ENCODE measurements around the gene BOLA2B.
"Not testable (repeated sequence)": the region's sequence is repeated elsewhere in the genome, so short reads cannot be mapped to it uniquely, and the experiment has no call there.

Gene BOLA2B

DNA sequence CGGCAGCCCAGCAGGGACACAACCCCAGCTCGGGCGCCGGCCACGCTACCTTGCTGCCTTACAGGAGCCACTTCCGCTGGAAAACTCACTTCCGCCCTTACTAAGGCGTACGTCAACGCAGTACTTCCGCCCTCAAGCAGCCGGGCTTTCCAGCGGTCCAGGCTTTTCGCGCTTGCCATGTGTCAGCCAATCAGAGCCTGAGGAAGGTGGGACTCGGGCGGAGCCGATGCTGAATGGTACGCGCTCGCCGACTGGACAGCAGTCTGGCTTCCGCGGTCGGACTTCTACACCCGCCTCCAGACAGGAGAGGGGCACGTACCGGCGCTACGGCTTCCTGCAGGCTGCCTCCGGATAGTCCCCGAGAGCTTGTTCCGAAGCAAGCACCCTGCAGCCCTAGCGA lies at the start of gene BOLA2B, which contains the start of gene SLX1A:
Gene BOLA2B (minus strand): TSS at position 52 of the 400 bp plus-strand sequence. CDS start 71 bp downstream, outside the sequence.
Gene SLX1A (plus strand): TSS at position 261 of the 400 bp plus-strand sequence. CDS start 210 bp downstream, outside the sequence.
- DNase-seq (ENCODE audit: low read depth), result not testable (repeated sequence)

DNA sequence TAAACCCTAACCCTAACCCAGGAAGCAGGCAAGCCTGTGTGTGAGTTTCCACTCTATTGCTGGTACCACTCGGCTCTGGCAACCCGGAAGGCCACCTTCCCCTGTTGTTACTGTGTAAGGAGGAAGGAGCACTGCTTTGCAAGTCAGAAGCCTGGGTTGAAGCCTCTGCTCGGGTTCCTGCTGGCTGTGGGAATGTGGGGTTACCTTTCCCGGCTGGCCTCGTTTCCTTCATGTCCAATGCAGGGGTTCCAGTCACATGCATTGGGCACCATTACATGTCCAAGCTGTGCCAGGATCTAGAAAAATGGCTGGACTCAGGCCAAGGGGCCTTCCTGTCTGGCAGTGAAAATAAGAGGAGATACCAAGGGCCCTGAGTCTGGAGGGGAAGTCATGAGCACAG lies 23.6 kb upstream of the BOLA2B start:
- not testable (repeated sequence) for DNase-seq (ENCODE audit: low read depth)

DNA sequence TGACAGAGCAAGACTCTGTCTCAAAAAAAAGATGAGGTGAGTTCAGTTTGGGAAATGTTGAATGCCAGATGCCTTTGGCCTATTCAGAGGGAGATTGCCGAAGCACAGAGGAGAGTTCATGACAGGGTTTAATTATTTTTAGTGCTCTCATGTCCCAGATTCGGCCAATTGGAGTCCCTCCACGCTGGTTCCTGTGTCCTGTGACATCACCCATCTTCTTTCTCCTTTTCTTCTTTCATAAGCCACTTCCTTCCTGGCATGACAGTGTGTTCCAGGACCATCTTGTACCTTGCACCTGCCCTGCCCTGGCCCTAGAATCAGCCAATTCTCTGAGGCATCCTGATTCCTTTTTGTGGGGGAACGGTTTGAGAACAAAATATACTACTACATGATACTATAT lies 17.9 kb upstream of the BOLA2B start:
- not testable (repeated sequence) for DNase-seq (ENCODE audit: low read depth)

DNA sequence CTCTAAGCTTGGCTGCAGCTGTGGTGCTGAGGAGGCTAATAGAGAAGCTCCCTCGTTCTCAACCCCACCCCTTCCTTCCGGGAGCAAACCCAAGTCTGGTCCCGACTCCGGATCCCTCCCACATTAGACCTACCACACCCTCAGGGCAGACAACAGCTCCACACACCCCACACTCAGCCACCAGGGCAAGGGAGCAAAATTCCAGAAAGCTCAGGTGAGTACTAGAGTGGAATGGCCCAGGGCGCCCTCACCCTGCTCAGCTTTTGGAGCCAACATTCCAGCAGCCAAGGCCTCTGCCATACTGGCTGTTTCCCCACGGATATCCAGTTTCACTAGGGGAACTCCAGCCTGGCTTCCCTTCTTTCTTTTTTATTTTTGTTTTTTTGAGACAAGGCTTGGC lies 15.6 kb upstream of the BOLA2B start:
- not testable (repeated sequence) for DNase-seq (ENCODE audit: low read depth)

DNA sequence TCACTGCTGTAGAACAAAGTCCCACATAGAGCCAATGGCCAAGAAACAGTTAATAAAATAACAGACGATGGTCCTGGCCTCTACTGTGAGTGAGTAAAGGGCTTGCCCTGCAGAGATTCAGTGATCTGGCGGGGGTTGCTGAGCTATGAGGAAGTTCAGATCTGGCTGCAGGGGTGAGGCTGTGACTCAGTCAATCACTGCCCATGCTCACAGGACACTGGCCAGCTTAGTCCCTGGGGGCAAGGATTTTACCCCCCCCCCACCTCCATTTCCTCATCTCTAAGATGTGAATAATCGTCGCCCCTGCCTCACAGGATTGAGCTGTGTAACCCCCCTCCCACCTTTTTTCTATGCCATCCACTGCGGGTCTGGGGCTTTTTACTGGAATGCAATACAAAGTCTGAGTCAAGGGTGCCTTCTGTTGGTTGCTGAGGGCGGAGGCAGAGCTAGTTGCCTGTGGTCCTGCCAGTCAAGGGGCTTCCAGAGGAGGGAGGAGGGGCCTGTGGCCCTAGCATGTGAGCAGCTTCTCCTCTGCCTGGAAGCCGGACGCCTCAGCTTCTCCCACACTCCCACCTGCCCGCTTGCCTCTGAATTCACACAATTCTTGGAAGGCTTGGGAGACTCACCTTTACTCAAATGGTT lies 13.7 kb upstream of the BOLA2B start:
- DNase-seq (ENCODE audit: low read depth), result not testable (repeated sequence)

DNA sequence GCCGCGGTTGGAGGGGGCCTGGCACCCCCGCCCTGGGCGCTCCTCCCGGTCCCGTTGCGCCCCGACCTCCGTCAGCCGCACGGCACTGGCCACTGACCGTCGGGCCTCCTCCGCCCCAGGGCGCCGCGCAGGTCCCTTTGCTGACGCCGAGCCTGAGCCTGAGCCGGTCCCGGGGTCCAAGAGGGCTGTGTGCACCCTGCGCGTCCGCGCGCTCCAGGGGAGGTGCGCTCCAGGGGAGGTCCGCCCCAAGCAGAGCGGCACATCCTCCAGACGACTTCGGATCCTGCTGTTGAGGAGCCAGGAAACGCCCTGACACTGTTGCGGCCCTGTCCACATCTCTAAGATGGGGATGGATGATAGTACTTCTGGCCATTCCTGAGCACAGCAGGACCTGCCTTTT lies 12.8 kb upstream of the BOLA2B start:
- DNase-seq (ENCODE audit: low read depth), result not testable (repeated sequence)

DNA sequence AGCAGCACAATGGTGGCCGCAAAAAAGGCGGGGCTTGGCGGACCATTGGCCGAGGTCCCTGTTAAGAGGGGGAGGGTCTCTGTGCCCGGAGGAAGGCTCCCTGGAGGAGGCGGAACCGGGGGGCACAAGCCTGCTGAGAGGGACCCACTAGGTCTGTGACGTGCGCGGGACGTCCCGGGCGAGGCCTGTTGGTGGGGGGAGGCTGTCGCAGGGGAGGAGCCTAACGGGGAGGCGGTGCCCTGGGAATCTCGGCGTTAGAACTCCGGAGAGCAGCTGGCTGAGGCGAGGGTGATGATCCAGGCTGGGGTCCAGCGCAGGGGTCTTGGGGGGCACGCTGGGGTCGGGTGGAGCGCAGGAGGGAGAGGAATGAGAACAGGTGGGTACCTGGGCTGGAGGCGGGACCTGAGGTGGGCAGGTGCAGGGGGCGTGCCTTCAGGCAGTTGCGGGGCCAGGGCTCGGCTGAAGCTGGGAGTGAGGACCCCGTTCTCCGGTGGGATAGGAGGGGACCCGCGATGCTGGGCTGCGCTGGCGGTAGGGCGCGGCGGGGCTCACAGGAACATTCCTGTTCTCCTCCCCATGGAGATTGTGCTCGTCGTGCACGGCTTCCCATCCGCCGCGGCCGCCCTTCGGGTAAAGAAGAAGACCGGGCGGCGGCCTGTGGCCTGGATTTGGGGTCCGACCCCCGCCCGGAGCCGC lies 12.2 kb upstream of the BOLA2B start:
- DNase-seq (ENCODE audit: low read depth), result not testable (repeated sequence)

DNA sequence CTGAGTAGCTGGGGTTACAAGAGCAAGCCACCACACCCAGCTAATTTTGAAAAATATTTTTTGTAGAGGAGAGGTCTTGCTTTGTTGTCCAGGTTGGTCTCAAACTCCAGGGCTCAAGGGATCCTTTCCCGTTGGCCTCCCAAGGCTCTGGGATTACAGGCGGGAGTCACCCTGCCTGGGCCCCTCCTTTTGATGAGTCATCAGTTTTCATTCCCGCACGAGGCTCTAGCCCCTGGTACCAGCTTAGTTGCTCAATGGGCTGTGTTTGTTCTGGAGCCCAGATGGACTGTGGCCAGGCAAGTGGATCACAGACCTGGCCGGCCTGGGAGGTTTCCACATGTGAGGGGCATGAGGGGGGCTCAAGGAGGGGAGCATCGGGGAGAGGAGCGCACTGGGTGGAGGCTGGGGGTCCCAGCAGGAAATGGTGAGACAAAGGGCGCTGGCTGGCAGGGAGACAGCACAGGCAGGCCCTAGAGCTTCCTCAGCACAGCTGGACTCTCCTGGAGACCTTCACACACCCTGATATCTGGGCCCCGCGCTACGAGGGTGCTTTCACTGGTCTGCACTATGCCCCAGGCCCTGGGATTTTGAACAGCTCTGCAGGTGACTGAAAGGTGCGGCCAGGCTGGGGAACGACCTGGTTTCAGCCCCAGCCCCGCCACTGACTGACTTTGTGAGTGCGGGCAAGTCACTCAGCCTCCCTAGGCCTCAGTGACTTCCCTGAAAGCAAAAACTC lies 6.3 kb upstream of the BOLA2B start:
- DNase-seq (ENCODE audit: low read depth), result not testable (repeated sequence)

DNA sequence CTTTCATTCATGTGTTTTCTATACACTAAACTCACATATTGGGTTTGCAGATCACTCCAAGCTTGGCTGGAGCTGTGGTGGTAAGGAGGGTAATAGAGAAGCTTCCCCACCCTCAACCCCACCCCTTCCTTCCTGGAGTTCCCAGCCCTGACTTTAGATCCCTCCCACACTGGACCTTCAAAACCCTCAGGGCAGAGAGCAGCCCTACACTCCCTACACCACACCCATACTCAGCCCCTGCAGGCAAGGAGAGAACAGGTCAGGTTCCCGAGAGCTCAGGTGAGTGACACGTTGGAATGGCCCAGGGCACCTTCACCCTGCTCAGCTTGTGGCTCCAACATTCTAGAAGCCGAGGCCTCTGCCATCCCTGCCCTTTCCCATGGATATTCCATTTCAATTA lies 5.6 kb upstream of the BOLA2B start, which contains the start of gene SULT1A3:
Gene SULT1A3 (plus strand): TSS at position 207 of the 400 bp plus-strand sequence. CDS start 1,474 bp downstream, outside the sequence.
- not testable (repeated sequence) for DNase-seq (ENCODE audit: low read depth)

DNA sequence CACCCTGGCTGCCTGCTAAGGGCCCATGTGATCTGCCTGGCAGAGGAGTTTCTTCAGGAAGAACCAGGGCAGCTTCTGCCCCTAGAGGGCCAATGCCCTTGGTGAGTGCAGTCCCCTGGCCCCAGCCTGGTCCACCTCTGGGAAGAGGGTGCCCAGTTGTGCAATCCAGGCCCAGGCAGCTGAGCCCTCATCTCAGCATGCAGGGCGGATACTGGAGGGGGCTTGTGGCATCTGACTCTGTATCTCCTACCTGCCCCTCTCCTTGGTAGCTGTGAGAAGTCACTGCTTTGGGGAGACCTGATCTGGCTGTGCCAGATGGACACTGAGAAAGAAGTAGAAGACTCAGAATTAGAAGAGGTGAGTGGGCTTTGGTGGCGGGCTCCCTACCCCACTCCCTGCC lies 3.5 kb upstream of the BOLA2B start:
- DNase-seq (ENCODE audit: low read depth), result not testable (repeated sequence)

DNA sequence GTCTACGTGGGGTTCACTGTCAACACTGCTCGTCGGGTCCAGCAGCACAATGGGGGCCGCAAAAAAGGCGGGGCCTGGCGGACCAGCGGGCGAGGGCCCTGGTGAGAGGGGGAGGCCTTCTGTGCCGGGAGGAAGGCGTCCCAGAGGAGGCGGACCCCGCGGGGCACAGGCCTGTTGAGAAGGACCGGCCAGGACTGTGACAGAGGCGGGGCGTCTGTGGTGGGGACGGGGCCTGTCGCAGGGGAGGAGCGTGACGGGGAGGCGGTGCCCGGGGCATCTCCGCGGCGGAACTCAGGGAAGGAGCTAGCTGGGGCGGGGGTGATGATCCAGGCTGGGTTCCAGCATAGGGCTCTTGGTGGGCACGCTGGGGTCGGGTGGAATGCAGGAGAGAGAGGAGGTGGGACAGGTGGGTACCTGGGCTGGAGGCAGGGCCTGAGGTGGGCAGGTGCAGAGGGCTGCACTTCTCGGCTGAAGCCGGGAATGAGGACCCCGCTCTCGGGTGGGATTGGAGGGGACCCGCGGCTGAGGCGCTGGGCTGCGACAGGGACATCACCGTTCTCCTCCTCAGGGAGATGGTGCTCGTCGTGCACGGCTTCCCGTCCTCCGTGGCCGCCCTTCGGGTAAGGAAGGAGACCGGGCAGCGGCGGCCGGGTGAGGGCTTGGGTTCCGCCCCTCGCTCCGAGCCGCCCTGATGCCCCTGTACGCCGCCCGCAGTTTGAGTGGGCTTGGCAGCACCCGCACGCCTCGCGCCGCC lies 883 bp upstream of the BOLA2B start:
- not testable (repeated sequence) for DNase-seq (ENCODE audit: low read depth)

DNA sequence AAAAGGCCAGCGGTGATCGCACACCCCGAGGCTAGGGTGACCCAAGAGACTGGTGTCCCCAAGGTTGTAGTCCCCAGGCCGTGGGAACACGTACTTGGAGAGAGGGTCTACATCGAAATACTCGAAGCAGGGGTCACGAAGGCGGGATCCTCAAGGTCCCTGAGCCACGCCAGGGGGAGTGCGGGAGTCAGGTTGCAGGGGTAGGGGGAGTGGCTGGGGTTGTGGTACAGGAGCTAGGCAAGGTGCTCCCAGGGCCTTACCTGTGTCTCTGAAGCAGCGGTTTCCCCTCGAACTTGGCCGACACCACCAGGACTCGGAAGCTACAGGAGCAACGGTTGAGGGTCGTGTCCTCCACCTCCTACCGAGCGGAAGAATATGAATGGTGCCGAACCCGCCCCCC lies 368 bp downstream of the BOLA2B start:
- DNase-seq (ENCODE audit: low read depth), result not testable (repeated sequence)

DNA sequence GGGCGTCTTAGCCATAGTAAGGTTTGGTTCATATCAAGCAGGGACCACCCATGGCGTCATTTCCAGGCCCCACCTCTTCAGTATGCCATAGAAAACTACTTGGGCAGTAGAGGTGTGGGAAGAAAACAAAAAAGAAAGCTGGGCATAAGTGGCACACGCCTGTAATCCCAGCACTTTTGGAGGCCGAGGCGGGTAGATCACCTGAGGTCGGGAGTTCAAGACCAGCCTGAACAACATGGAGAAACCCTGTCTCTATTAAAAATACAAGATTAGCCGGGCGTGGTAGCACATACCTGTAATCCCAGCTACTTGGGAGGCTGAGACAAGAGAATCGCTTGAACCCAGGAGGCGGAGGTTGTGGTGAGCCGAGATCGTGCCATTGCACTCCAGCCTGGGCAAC lies 2.3 kb downstream of the BOLA2B start:
- not testable (repeated sequence) for DNase-seq (ENCODE audit: low read depth)

DNA sequence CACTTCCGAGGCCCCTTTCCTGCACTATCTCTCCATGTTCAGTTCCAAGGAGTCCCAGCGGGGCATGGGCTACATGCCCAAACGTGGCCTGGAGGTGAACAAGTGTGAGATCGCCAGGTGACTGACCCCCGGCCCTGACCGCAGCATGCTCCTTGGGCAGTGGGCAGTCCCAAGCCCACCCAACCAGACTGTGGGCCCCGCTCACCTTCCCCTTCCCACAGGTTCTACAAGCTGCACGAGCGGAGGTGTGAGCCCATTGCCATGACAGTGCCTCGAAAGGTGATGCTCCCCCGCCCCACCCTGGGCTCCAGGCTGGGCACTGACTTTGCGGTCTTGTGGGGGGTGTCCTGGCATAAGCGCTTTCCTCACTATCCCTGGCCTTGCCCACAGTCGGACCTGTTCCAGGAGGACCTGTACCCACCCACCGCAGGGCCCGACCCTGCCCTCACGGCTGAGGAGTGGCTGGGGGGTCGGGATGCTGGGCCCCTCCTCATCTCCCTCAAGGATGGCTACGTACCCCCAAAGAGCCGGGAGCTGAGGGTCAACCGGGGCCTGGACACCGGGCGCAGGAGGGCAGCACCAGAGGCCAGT lies 5.4 kb downstream of the BOLA2B start:
- no peak for DNase-seq (ENCODE audit: low read depth)

DNA sequence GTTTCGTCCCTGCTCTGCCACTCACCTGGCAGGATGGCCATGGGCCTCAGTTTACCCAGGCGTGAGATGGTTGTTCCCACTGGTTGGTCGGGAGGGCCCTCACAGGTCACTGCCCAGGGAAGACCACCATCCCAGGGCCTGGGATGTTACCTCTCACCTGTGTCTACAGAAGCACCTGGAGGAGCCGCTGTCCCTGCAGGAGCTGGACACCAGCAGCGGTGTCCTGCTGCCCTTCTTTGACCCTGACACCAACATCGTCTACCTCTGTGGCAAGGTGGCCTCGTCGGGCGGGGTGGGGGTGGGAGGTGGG lies 6.0 kb downstream of the BOLA2B start:
- DNase-seq (ENCODE audit: low read depth), result no peak

DNA sequence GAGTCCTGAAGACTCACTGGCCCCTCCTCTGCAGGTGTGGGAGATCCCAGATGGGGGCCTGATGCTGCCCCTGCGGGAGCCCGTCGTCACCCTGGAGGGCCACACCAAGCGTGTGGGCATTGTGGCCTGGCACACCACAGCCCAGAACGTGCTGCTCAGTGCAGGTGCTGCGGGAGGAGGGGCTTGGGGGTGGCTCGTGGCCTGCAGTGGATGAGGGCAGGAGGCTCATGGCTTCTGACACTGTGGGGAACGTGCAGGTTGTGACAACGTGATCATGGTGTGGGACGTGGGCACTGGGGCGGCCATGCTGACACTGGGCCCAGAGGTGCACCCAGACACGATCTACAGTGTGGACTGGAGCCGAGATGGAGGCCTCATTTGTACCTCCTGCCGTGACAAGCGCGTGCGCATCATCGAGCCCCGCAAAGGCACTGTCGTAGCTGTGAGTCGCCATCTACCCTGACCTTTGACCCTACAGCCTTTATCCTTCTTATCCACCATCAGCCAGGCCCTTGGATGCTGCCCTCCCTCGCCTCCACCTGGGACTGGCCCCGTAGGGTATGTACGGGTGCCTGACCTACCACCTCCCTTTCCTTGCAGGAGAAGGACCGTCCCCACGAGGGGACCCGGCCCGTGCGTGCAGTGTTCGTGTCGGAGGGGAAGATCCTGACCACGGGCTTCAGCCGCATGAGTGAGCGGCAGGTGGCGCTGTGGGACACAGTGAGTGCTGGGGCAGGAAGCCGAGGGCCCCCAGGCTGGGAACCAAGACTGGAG lies 6.5 kb downstream of the BOLA2B start:
- DNase-seq (ENCODE audit: low read depth), result peak; percentile 82

DNA sequence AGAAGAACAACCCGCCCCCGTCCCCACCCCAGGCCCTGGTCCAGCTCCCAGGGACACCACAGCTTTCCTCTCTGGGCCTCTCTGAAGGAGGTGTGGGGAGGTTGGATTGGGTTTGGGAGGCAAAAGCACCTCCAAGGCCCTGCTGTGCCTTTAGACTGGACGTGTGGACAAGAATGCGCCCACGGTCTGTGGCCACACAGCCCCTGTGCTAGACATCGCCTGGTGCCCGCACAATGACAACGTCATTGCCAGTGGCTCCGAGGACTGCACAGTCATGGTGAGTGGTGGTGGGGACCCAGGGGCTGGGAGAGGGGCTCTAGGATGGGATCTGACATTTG lies 7.1 kb downstream of the BOLA2B start:
- no peak for DNase-seq (ENCODE audit: low read depth)

DNA sequence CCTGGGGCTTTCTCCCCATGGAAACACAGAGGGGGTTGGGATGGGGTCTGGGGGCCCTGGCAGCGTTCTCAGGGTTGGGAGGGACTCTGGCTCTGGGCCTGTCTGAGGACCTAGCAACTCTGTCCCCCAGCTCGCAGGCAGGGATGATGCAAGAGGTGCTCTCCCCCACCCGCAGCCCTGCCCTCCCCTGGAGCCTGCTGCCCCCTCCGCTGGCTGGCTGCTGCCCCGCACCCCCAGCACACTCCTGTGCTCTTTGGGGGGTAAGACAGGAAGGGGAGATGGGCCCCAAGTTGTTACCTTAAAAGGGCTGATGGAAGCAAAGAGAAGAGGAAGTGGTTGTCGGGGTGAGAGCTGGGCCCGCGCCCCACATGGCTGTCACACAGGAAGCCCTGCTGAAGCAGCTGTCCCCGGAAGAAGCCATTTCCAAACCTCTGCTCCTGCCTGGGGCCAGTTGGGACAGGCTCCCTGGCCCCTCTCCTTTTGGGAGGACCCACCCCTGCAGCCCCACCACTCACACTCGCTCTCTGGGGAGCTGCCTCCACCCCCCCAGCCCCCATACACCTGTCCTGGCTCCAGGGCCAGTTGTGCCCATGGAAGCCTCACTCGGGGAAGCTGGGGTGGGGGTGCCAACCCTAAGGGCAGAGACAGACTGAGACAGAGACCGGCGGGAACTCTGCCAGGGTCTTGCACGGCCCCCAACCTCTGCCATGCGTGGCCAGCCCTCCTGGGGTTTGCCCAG lies 7.6 kb downstream of the BOLA2B start:
- DNase-seq (ENCODE audit: low read depth), result peak; percentile 50

DNA sequence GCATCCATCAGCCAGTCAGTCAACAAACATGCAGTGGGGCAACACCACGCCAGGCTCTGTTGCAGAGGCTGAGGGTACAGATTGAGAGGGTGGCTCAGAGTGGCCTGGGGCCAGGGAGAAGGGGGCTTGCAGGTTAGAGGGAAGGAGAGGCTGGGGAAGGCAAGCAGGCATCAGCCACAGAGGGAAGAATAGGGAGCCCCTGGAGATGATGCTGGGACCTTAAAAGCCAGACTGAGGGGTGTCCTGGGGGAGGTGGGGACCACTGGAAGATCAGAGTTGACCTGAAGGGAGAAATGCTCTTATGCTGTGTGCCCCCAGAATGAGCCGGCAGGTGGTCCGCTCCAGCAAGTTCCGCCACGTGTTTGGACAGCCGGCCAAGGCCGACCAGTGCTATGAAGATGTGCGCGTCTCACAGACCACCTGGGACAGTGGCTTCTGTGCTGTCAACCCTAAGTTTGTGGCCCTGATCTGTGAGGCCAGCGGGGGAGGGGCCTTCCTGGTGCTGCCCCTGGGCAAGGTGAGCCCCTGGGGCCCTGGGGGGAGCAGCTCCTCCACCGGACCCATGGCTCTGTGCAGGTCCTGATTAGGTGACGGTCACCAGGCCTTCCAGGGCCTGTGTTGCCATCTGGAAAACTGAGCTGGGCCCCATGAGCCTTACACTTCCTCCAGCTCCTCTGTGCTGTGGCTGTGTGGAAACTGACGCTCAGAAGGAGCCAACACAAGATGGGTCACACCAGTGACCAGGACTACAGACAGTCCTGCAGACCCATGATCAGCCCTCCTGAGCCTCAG lies 8.4 kb downstream of the BOLA2B start:
- peak; percentile 13 for DNase-seq (ENCODE audit: low read depth)

Measured in stimulated activated CD8-positive, alpha-beta memory T cell treated with anti-CD3 and anti-CD28 coated beads, Interleukin-15, amount 100 ng/mL, for 24 hours (primary cell).